ENCODE measurements around the gene PLXDC1. TPM values are rescaled to one million over a fixed set of nuclear protein-coding genes. Genes with fewer than 3 reads are reported as not detected.

Gene PLXDC1
- total and polyA plus RNA-seq, 2 of the 13 experiments (the other 11 are each of a cell fraction or from before 2014, with no cell fraction given): not detected

- ChIA-PET POLR2A (interaction anchor here (1.2 kb wide), 1 partner anchor 33 kb away, joined by 4 read pairs; the partner anchor contains the start of gene RPL19), CTCF (ENCODE audit: low intra/inter-chr PET ratio, low total read pairs) (no interaction called here)
- DNase-seq (ENCODE audit: low spot score): no peak
- BruUV-seq (replicated peaks): no TSS peak
- ATAC-seq: no peak
- H3K79me2 ChIP-seq (ENCODE audit: insufficient read depth, low read length): no peaks in the 10 kb centered on the region
- H3K27me3 ChIP-seq (ENCODE audit: control insufficient read depth in 1 of 2, insufficient read depth in 2 of 2, low read length in 2 of 2): peaks cover 4 to 27% of the 10 kb centered on the region in 2 experiments; a peak in 4 of 5 replicates
- H3K4me1 ChIP-seq (ENCODE audit: insufficient read depth, low read length): peaks cover 14% of the 10 kb centered on the region; the same call in 1 of the 2 replicates
- in situ Hi-C loops (cut with HindIII; ENCODE audit: extremely low pct_ligation_motif_present, low pct_unique_long_range_greater_than_20kb) (loop anchor here (25.0 kb wide), 1 partner anchor 404 kb away; the partner anchor contains the start of gene PSMB3), intact Hi-C loops (cut with micrococcal nuclease; ENCODE audit: unreplicated experiment) (no loop called here)
- WGBS (ENCODE audit: low lambda C conversion rate): 23% methylated on average over 7 of the region's 7 CpGs
- H3K4me2 ChIP-seq (ENCODE audit: low read depth, low read length): no peak overlapping the region
- no peak overlapping the region for H3K27ac ChIP-seq (ENCODE audit: extremely low read length, insufficient read depth, low read length)
- H3K4me3 ChIP-seq (replicated peaks in 1 of 3; ENCODE audit: insufficient read depth in 1 of 3, low read depth in 2 of 3, low read length in 3 of 3): no peak overlapping the region
- H4K20me1 ChIP-seq (ENCODE audit: insufficient read depth, low read length): no peaks in the 10 kb centered on the region
- FAIRE-seq: no peak
- H3K36me3 ChIP-seq (replicated peaks in 1 of 2; ENCODE audit: control insufficient read depth in 1 of 2, insufficient read depth in 2 of 2, low read length in 2 of 2): no peaks in the 10 kb centered on the region
- H3K9me3 ChIP-seq (ENCODE audit: low read length): no peaks in the 10 kb centered on the region
- no peak overlapping the region for H3K9ac ChIP-seq (ENCODE audit: insufficient read depth, low read depth, low read length)
- no peak overlapping the region for H2AFZ ChIP-seq (ENCODE audit: low read length)
- TF ChIP-seq ZNF484 (CRISPR knock-in tag; IDR thresholded peaks at IDR 0.05; ENCODE audit: borderline replicate concordance, low read depth) (no peak), DRAP1 (CRISPR knock-in tag; IDR thresholded peaks at IDR 0.05) (no peak), ETV6 (CRISPR knock-in tag; conservative IDR thresholded peaks at IDR 0.05) (no peak), ZNF605 (CRISPR knock-in tag; IDR thresholded peaks at IDR 0.05) (no peak), EED (CRISPR knock-in tag; IDR thresholded peaks at IDR 0.05) (no peak), ELF1 (CRISPR knock-in tag; IDR thresholded peaks at IDR 0.05) (no peak), ZNF775 (CRISPR knock-in tag; IDR thresholded peaks at IDR 0.05; ENCODE audit: borderline replicate concordance) (no peak), ARID4A (CRISPR knock-in tag; IDR thresholded peaks at IDR 0.05; ENCODE audit: borderline replicate concordance) (no peak), HIC2 (CRISPR knock-in tag; IDR thresholded peaks at IDR 0.05; ENCODE audit: low read depth) (no peak), MXD3 (CRISPR knock-in tag; IDR thresholded peaks at IDR 0.05) (no peak), TOE1 (CRISPR knock-in tag; IDR thresholded peaks at IDR 0.05) (no peak), MLX (CRISPR knock-in tag; IDR thresholded peaks at IDR 0.05) (no peak), CHCHD3 (CRISPR knock-in tag; IDR thresholded peaks at IDR 0.05) (no peak), SPEN (CRISPR knock-in tag; IDR thresholded peaks at IDR 0.05; ENCODE audit: low read depth) (no peak), YY1 (IDR thresholded peaks at IDR 0.05; ENCODE audit: insufficient read depth, insufficient replicate concordance, low read depth, low read length) (no peak), TMF1 (CRISPR knock-in tag; IDR thresholded peaks at IDR 0.05; ENCODE audit: low read depth) (no peak)
Measured at GRCh38 chr17:39166437-39167335, 15.2 kb upstream of the PLXDC1 start.
